Gastroesophageal sphincter (tissue), 4 donors: ENCODE results near the gene COL1A2. TPM values are rescaled to one million over a fixed set of nuclear protein-coding genes. Genes with fewer than 3 reads are reported as not detected.

Experiments used
- ATAC-seq: fragments of 150-250 bp; one replicate; pipeline ENCODE4 v1.9.1; 2016; ENCODE audit warnings: mild to moderate bottlenecking, moderate library complexity
- H3K27ac ChIP-seq, 4 donors: fragments of 200-600 bp; sonication (generic) in 3 of 4; 1 replicate in 3 of 4; 2 replicates in 1 of 4; pipeline ENCODE4 v1.5.1; 2016 to 2019
- H3K27me3 ChIP-seq: fragments of 200-600 bp; sonication (generic); one replicate; pipeline ENCODE4 v1.5.1; 2019
- H3K36me3 ChIP-seq, 2 donors: fragments of 200-600 bp; sonication (generic); one replicate each; pipeline ENCODE4 v1.5.1; 2019; ENCODE audit warnings: control low read depth in 1 of 2
- H3K4me1 ChIP-seq, 3 donors: fragments of 200-600 bp; sonication (generic); 1 replicate in 2 of 3; 2 replicates in 1 of 3; pipeline ENCODE4 v1.5.1; 2016 to 2019; ENCODE audit warnings: control low read depth in 2 of 3
- H3K4me3 ChIP-seq, 2 donors: fragments of 200-600 bp; sonication (generic); one replicate each; pipeline ENCODE4 v1.5.1; 2019; ENCODE audit warnings: mild to moderate bottlenecking in 1 of 2, moderate library complexity in 1 of 2
- H3K9me3 ChIP-seq, 3 donors: fragments of 200-600 bp; sonication (generic); one replicate each; pipeline ENCODE4 v1.5.1; 2017 to 2019; ENCODE audit warnings: control low read depth in 2 of 3
- EP300 ChIP-seq: sonication (generic); formaldehyde crosslinking; IDR thresholded peaks from one replicate; pipeline ENCODE4 v1.6.1; 2017; ENCODE audit warnings: antibody characterized with exemption, mild to moderate bottlenecking
- POLR2A ChIP-seq, 2 donors: fragments of 450-650 bp; IDR thresholded peaks; one replicate each; pipeline ENCODE4 v1.6.1; 2017; ENCODE audit warnings: antibody characterized with exemption in 2 of 2, mild to moderate bottlenecking in 2 of 2, moderate library complexity in 1 of 2
- POLR2AphosphoS5 ChIP-seq: sonication (generic); formaldehyde crosslinking; IDR thresholded peaks from one replicate; pipeline ENCODE4 v1.6.1; 2017; ENCODE audit warnings: antibody characterized with exemption
- WGBS, 2 donors: methylation state at CpG; one replicate each; pipeline ENCODE4 v1.1.5; 2018; ENCODE audit warnings: low coverage in 1 of 2; 5-methylcytosine and 5-hydroxymethylcytosine counted together
- total RNA-seq, 4 donors: library from RNA; depleted of rRNA; stranded (reverse); fragments of >200 nt; gene quantifications; one replicate each; pipeline ENCODE4 v1.1.0, GENCODE V29; 2016
- TF ChIP-seq, protein P1 (sequence below), 4 experiments: fragments of 200-600 bp in 2 of 4; fragments of 450-650 bp in 2 of 4; sonication (generic) in 1 of 4; IDR thresholded peaks; one replicate each; pipeline ENCODE4 v1.5.1; 2017 to 2019; ENCODE audit warnings: antibody characterized with exemption in 4 of 4, mild to moderate bottlenecking in 2 of 4, moderate library complexity in 2 of 4

The COL1A2 gene
- total RNA-seq, 4 donors from 2014 or later = 203 to 686 (median 311) TPM

GRCh38 chr7:94422136-94422535 is 27.4 kb downstream of the COL1A2 start:
- Histone ChIP-seq H3K36me3 (peaks cover 37 to 100% of the 10 kb centered on the region in 2 donors), H3K27ac (peak overlapping the region in 2 of 4 donors; percentile 1 to 78), H3K4me1 (peaks cover 0 to 32% (median 2%) of the 10 kb centered on the region in 3 donors), H3K9me3 (no peaks in the 10 kb centered on the region), H3K4me3 (no peak overlapping the region), H3K27me3 (no peaks in the 10 kb centered on the region)
- WGBS, 2 donors = 50 to 56% methylated on average over 1 of the region's 1 CpG
- ATAC-seq = no peak
- TF ChIP-seq, protein P1, sequence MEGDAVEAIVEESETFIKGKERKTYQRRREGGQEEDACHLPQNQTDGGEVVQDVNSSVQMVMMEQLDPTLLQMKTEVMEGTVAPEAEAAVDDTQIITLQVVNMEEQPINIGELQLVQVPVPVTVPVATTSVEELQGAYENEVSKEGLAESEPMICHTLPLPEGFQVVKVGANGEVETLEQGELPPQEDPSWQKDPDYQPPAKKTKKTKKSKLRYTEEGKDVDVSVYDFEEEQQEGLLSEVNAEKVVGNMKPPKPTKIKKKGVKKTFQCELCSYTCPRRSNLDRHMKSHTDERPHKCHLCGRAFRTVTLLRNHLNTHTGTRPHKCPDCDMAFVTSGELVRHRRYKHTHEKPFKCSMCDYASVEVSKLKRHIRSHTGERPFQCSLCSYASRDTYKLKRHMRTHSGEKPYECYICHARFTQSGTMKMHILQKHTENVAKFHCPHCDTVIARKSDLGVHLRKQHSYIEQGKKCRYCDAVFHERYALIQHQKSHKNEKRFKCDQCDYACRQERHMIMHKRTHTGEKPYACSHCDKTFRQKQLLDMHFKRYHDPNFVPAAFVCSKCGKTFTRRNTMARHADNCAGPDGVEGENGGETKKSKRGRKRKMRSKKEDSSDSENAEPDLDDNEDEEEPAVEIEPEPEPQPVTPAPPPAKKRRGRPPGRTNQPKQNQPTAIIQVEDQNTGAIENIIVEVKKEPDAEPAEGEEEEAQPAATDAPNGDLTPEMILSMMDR (IDR thresholded peaks at IDR 0.05) = no peak
- TF ChIP-seq POLR2A (IDR thresholded peaks at IDR 0.05) (no peak), POLR2AphosphoS5 (no peak), EP300 (no peak)

- Histone ChIP-seq H3K27ac (peak overlapping the region; percentile 40 to 82 (median 73)), H3K27me3 (no peaks in the 10 kb centered on the region), H3K4me3 (no peak overlapping the region), H3K36me3 (peaks cover 38 to 100% of the 10 kb centered on the region in 2 donors), H3K9me3 (no peaks in the 10 kb centered on the region), H3K4me1 (peaks cover 0 to 24% (median 2%) of the 10 kb centered on the region in 3 donors)
- 63 to 76% methylated on average over 1 to 5 of the region's 5 CpGs for WGBS, 2 donors
- TF ChIP-seq, protein P1 (IDR thresholded peaks at IDR 0.05) = no peak
- TF ChIP-seq POLR2A (IDR thresholded peaks at IDR 0.05) (no peak), POLR2AphosphoS5 (no peak), EP300 (no peak)
- no peak for ATAC-seq
These were observed 28.2 kb downstream of the COL1A2 start for GRCh38 chr7:94422827-94423460.

- Histone ChIP-seq H3K36me3 (peaks cover 36 to 100% of the 10 kb centered on the region in 2 donors), H3K27ac (peak overlapping the region; percentile 47 to 82 (median 73)), H3K27me3 (no peaks in the 10 kb centered on the region), H3K4me3 (no peak overlapping the region), H3K4me1 (peaks cover 0 to 20% (median 2%) of the 10 kb centered on the region in 3 donors), H3K9me3 (no peaks in the 10 kb centered on the region)
- WGBS, 2 donors = 48 to 54% methylated on average over 5 of the region's 5 CpGs
- TF ChIP-seq POLR2A (IDR thresholded peaks at IDR 0.05) = no peak
- TF ChIP-seq, protein P1 (IDR thresholded peaks at IDR 0.05) = no peak
- peak; percentile 61 for TF ChIP-seq POLR2AphosphoS5
- ATAC-seq = peak; percentile 75
These were observed 29.4 kb downstream of the COL1A2 start for GRCh38 chr7:94423863-94424735.

GRCh38 chr7:94425546-94425945 is 30.9 kb downstream of the COL1A2 start:
- WGBS, 2 donors = 67 to 72% methylated on average over 6 to 9 of the region's 10 CpGs
- Histone ChIP-seq H3K27ac (peak overlapping the region in 3 of 4 donors; percentile 68 to 82 (median 78)), H3K36me3 (peaks cover 34 to 100% of the 10 kb centered on the region in 2 donors), H3K4me1 (peaks cover 0 to 20% (median 2%) of the 10 kb centered on the region in 3 donors), H3K4me3 (no peak overlapping the region), H3K27me3 (no peaks in the 10 kb centered on the region), H3K9me3 (no peaks in the 10 kb centered on the region)
- no peak for TF ChIP-seq EP300
- no peak for TF ChIP-seq POLR2A (IDR thresholded peaks at IDR 0.05)
- TF ChIP-seq, protein P1 (IDR thresholded peaks at IDR 0.05) = no peak
- no peak for TF ChIP-seq POLR2AphosphoS5
- ATAC-seq = no peak
